Neural progenitor cell (in vitro differentiated cells): Measurements from ENCODE around the gene IRF9. TPM values are rescaled to one million over a fixed set of nuclear protein-coding genes. Genes with fewer than 3 reads are reported as not detected.

Experiments
- DNase-seq: peaks from one replicate; pipeline ENCODE4 v3.0.0-alpha.2; 2016; ENCODE audit warnings: low spot score
- H2AFZ ChIP-seq: fragments of 200-600 bp; sonication (generic); replicated peaks from 2 replicates; pipeline ENCODE4 v1.6.1; 2016; ENCODE audit warnings: antibody characterized with exemption
- H3F3A ChIP-seq: fragments of 200-600 bp; sonication (generic); 2 replicates; pipeline ENCODE4 v1.6.1; 2016; ENCODE audit warnings: antibody characterized with exemption, low read depth
- H3K27ac ChIP-seq: fragments of 200-600 bp; sonication (generic); 2 replicates; pipeline ENCODE4 v1.5.1; 2016; ENCODE audit warnings: mild to moderate bottlenecking
- H3K27me3 ChIP-seq: fragments of 200-600 bp; sonication (generic); 2 replicates; pipeline ENCODE4 v1.6.1; 2016; ENCODE audit warnings: mild to moderate bottlenecking, moderate library complexity
- H3K36me3 ChIP-seq: fragments of 200-600 bp; sonication (generic); 2 replicates; pipeline ENCODE4 v1.5.1; 2016
- H3K4me1 ChIP-seq: fragments of 200-600 bp; sonication (generic); 2 replicates; pipeline ENCODE4 v1.6.1; 2016; ENCODE audit warnings: mixed run types
- H3K4me2 ChIP-seq: fragments of 200-600 bp; sonication (generic); 2 replicates; pipeline ENCODE4 v1.6.1; 2016
- H3K4me3 ChIP-seq: fragments of 200-600 bp; sonication (generic); 2 replicates; pipeline ENCODE4 v1.5.1; 2016
- H3K79me2 ChIP-seq: fragments of 200-600 bp; sonication (generic); 2 replicates; pipeline ENCODE4 v1.6.1; 2016; ENCODE audit warnings: low read depth
- H3K9ac ChIP-seq: fragments of 200-600 bp; sonication (generic); 2 replicates; pipeline ENCODE4 v1.6.1; 2016
- H3K9me3 ChIP-seq: fragments of 200-600 bp; sonication (generic); 2 replicates; pipeline ENCODE4 v1.5.1; 2016; ENCODE audit warnings: low read depth
- H4K20me1 ChIP-seq: fragments of 200-600 bp; sonication (generic); 2 replicates; pipeline ENCODE4 v1.6.1; 2016; ENCODE audit warnings: low read depth
- H3K27ac Mint-ChIP-seq: 3 replicates; pipeline ENCODE4 v1.8.0; 2021; ENCODE audit warnings: mixed read lengths
- H3K27me3 Mint-ChIP-seq: 2 replicates; pipeline ENCODE4 v1.8.0; 2022; ENCODE audit warnings: low read depth, mild to moderate bottlenecking, inconsistent platforms, moderate library complexity, mixed read lengths; ENCODE audit not compliant: insufficient read depth
- H3K36me3 Mint-ChIP-seq: 3 replicates; pipeline ENCODE4 v1.8.0; 2021; ENCODE audit warnings: mixed read lengths
- H3K4me1 Mint-ChIP-seq: 3 replicates; pipeline ENCODE4 v1.8.0; 2021; ENCODE audit warnings: mixed read lengths
- H3K4me3 Mint-ChIP-seq: 3 replicates; pipeline ENCODE4 v1.8.0; 2021; ENCODE audit warnings: mild to moderate bottlenecking, moderate library complexity, mixed read lengths
- H3K9me3 Mint-ChIP-seq: 3 replicates; pipeline ENCODE4 v1.8.0; 2020; ENCODE audit warnings: mixed read lengths
- EZH2 ChIP-seq: fragments of 200-600 bp; sonication (generic); IDR thresholded peaks from 2 replicates; pipeline ENCODE4 v1.6.1; 2017; ENCODE audit warnings: antibody characterized with exemption, mild to moderate bottlenecking, moderate library complexity
- EZH2phosphoT487 ChIP-seq: fragments of 200-600 bp; sonication (generic); IDR thresholded peaks from 2 replicates; pipeline ENCODE4 v1.6.1; 2017; ENCODE audit warnings: antibody characterized with exemption
- total RNA-seq: library from RNA; depleted of rRNA; stranded (reverse); fragments of >200 nt; gene quantifications from 2 replicates; pipeline ENCODE4 v1.2.3, GENCODE V29; 2015; ENCODE audit warnings: low replicate concordance
- TF ChIP-seq, protein P1 (sequence below): fragments of 200-600 bp; sonication (generic); IDR thresholded peaks from 2 replicates; pipeline ENCODE4 v1.5.1; 2017; ENCODE audit warnings: antibody characterized with exemption, mild to moderate bottlenecking

The IRF9 gene
- total RNA-seq, 1 donor from 2014 or later = 9.7 TPM

- H3K36me3 ChIP-seq = no peaks in the 10 kb centered on the region
- peaks cover 8% of the 10 kb centered on the region for H3K27me3 Mint-ChIP-seq
- no peak overlapping the region for H3K27ac Mint-ChIP-seq
- H3K4me1 ChIP-seq = peaks cover 13% of the 10 kb centered on the region
- no peaks in the 10 kb centered on the region for H3K9me3 ChIP-seq
- H3K27ac ChIP-seq = no peak overlapping the region
- peaks cover 69% of the 10 kb centered on the region for H3F3A ChIP-seq
- peaks cover 23% of the 10 kb centered on the region for H4K20me1 ChIP-seq
- no peak overlapping the region for H2AFZ ChIP-seq
- H3K4me3 Mint-ChIP-seq = peak overlapping the region; percentile 99
- no peak for DNase-seq
- peaks cover 34% of the 10 kb centered on the region for H3K4me1 Mint-ChIP-seq
- no peak overlapping the region for H3K4me2 ChIP-seq
- H3K9me3 Mint-ChIP-seq = no peaks in the 10 kb centered on the region
- TF ChIP-seq EZH2phosphoT487 (no peak), EZH2 (no peak)
- TF ChIP-seq, protein P1, sequence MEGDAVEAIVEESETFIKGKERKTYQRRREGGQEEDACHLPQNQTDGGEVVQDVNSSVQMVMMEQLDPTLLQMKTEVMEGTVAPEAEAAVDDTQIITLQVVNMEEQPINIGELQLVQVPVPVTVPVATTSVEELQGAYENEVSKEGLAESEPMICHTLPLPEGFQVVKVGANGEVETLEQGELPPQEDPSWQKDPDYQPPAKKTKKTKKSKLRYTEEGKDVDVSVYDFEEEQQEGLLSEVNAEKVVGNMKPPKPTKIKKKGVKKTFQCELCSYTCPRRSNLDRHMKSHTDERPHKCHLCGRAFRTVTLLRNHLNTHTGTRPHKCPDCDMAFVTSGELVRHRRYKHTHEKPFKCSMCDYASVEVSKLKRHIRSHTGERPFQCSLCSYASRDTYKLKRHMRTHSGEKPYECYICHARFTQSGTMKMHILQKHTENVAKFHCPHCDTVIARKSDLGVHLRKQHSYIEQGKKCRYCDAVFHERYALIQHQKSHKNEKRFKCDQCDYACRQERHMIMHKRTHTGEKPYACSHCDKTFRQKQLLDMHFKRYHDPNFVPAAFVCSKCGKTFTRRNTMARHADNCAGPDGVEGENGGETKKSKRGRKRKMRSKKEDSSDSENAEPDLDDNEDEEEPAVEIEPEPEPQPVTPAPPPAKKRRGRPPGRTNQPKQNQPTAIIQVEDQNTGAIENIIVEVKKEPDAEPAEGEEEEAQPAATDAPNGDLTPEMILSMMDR = no peak
- H3K27me3 ChIP-seq = peaks cover 9% of the 10 kb centered on the region
- H3K4me3 ChIP-seq = no peak overlapping the region
- no peak overlapping the region for H3K9ac ChIP-seq
- H3K79me2 ChIP-seq = peaks cover 20% of the 10 kb centered on the region
- H3K36me3 Mint-ChIP-seq = peaks cover 27% of the 10 kb centered on the region
Measured at GRCh38 chr14:24137529-24138395, 23.3 kb upstream of the IRF9 start.

DNA sequence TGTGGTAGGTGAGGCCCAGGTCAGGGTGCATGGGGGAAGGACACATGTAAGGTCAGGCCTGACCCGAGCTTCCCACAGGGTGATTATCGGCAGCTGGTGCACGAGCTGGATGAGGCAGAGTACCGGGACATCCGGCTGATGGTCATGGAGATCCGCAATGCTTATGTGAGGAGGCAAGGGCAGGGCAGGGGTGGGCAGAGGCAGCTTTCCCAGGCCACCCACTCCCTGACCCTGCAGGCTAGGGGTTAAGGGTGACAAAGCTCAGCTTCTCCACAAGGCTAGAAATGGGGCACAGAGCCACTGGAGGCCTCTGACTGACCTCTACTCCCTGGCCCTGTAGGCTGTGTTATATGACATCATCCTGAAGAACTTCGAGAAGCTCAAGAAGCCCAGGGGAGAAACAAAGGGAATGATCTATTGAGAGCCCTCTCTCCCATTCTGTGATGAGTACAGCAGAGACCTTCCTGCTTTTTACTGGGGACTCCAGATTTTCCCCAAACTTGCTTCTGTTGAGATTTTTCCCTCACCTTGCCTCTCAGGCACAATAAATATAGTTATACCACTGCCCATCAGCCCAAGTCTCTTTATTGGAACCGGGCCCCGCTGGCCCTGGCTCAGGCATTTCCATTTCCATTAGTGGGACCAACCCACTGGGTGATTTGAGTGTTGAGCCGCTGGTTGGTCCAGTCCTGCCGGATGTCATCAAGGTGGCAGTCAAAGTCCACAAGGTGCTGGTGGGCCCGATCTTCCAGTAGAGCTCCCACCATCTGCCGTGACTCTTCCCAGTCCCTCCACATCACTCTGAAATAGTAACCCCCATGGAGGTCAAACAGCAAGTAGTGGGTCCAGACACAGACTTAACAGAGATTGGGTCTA is 22.4 kb upstream of the IRF9 start:
- peaks cover 71% of the 10 kb centered on the region for H3F3A ChIP-seq
- H2AFZ ChIP-seq = no peak overlapping the region
- peaks cover 23% of the 10 kb centered on the region for H4K20me1 ChIP-seq
- Mint-ChIP-seq H3K36me3 (peaks cover 27% of the 10 kb centered on the region), H3K4me1 (peaks cover 35% of the 10 kb centered on the region), H3K27ac (no peak overlapping the region), H3K27me3 (peaks cover 8% of the 10 kb centered on the region), H3K4me3 (peak overlapping the region; percentile 99), H3K9me3 (no peaks in the 10 kb centered on the region)
- peaks cover 20% of the 10 kb centered on the region for H3K79me2 ChIP-seq
- peaks cover 13% of the 10 kb centered on the region for H3K4me1 ChIP-seq
- no peak overlapping the region for H3K4me2 ChIP-seq
- H3K27me3 ChIP-seq = peaks cover 9% of the 10 kb centered on the region
- no peak overlapping the region for H3K27ac ChIP-seq
- TF ChIP-seq EZH2phosphoT487 = no peak
- no peak for TF ChIP-seq EZH2
- TF ChIP-seq, protein P1 = no peak
- DNase-seq = no peak
- no peak overlapping the region for H3K9ac ChIP-seq
- H3K4me3 ChIP-seq = no peak overlapping the region
- H3K9me3 ChIP-seq = no peaks in the 10 kb centered on the region
- no peaks in the 10 kb centered on the region for H3K36me3 ChIP-seq

GRCh38 chr14:24139272-24139934 is 21.7 kb upstream of the IRF9 start:
- Histone ChIP-seq H2AFZ (no peak overlapping the region), H3K9ac (no peak overlapping the region), H3K9me3 (no peaks in the 10 kb centered on the region), H3F3A (peaks cover 69% of the 10 kb centered on the region), H3K79me2 (peaks cover 20% of the 10 kb centered on the region), H4K20me1 (peaks cover 23% of the 10 kb centered on the region), H3K4me1 (peaks cover 13% of the 10 kb centered on the region), H3K27ac (no peak overlapping the region), H3K27me3 (peaks cover 9% of the 10 kb centered on the region), H3K36me3 (no peaks in the 10 kb centered on the region), H3K4me2 (peak overlapping the region; percentile 90), H3K4me3 (peak overlapping the region; percentile 96)
- TF ChIP-seq EZH2 (no peak), EZH2phosphoT487 (no peak)
- TF ChIP-seq, protein P1 = no peak
- Mint-ChIP-seq H3K4me1 (peaks cover 35% of the 10 kb centered on the region), H3K36me3 (peaks cover 29% of the 10 kb centered on the region), H3K27ac (no peak overlapping the region), H3K27me3 (peaks cover 8% of the 10 kb centered on the region), H3K4me3 (peak overlapping the region; percentile 99), H3K9me3 (no peaks in the 10 kb centered on the region)
- DNase-seq = no peak
